SK-N-SH (cell line): ENCODE data around the gene HEG1. TPM values are rescaled to one million over a fixed set of nuclear protein-coding genes. Genes with fewer than 3 reads are reported as not detected.

Source experiments
- CTCF ChIA-PET: fragments of 300-600, 350-600 bp; formaldehyde crosslinking; extraction: SDS; loops from one replicate; lab custom pipeline; 2021; lab: Yijun Ruan, JAX
- POLR2A ChIA-PET: fragments of 350-600 bp; sonication (Branson Sonifier 250); formaldehyde crosslinking; extraction: SDS; loops from one replicate; lab custom pipeline; 2020; ENCODE audit warnings: antibody characterized with exemption, inconsistent platforms; lab: Yijun Ruan, JAX
- DNase-seq: peaks from one replicate; pipeline ENCODE4 v3.0.0; 2012
- H2AFZ ChIP-seq: fragments of 200-600 bp; sonication (generic); 2 replicates; pipeline ENCODE4 v1.8.1; 2016; ENCODE audit warnings: antibody characterized with exemption, mild to moderate bottlenecking, low read depth
- H3F3A ChIP-seq: fragments of 200-600 bp; sonication (generic); replicated peaks from 2 replicates; pipeline ENCODE3; 2016; ENCODE audit warnings: antibody characterized with exemption, mild to moderate bottlenecking; ENCODE audit not compliant: insufficient read depth
- H3K27ac ChIP-seq, 2 experiments: fragments of 200-500 bp in 1 of 2; fragments of 200-600 bp in 1 of 2; sonication (Bioruptor generic) in 1 of 2; sonication (generic), shearing (Covaris generic) in 1 of 2; 2 replicates each; pipeline versions ENCODE4 v1.5.1 to v1.6.1; 2014 to 2016; ENCODE audit warnings: low read depth in 2 of 2, inconsistent platforms in 1 of 2, low read length in 1 of 2, mild to moderate bottlenecking in 1 of 2, mixed read lengths in 1 of 2
- H3K27me3 ChIP-seq: fragments of 200-600 bp; sonication (generic), shearing (Covaris generic); 2 replicates; pipeline ENCODE4 v1.6.1; 2016; ENCODE audit warnings: mixed run types; ENCODE audit not compliant: insufficient read depth
- H3K36me3 ChIP-seq, 2 experiments: fragments of 200-500 bp in 1 of 2; fragments of 200-600 bp in 1 of 2; sonication (Bioruptor generic) in 1 of 2; sonication (generic) in 1 of 2; replicated peaks in 1 of 2; 2 replicates each; pipeline versions ENCODE3 to v1.5.1; 2014 to 2016; ENCODE audit warnings: low read length in 1 of 2, mild to moderate bottlenecking in 1 of 2; ENCODE audit not compliant: insufficient read depth in 2 of 2, control insufficient read depth in 1 of 2
- H3K4me1 ChIP-seq, 2 experiments: fragments of 200-500 bp in 1 of 2; fragments of 200-600 bp in 1 of 2; sonication (Bioruptor generic) in 1 of 2; sonication (generic), shearing (Covaris generic) in 1 of 2; 2 replicates each; pipeline versions ENCODE4 v1.5.1 to v1.6.1; 2014 to 2016; ENCODE audit warnings: low read depth in 1 of 2, low read length in 1 of 2, mixed run types in 1 of 2; ENCODE audit not compliant: insufficient read depth in 2 of 2, control insufficient read depth in 1 of 2
- H3K4me2 ChIP-seq: fragments of 200-600 bp; sonication (generic), shearing (Covaris generic); 2 replicates; pipeline ENCODE4 v1.6.1; 2017; ENCODE audit warnings: mixed run types
- H3K4me3 ChIP-seq, 2 experiments: fragments of 200-500 bp in 1 of 2; fragments of 200-600 bp in 1 of 2; sonication (Bioruptor generic) in 1 of 2; sonication (generic), shearing (Covaris generic) in 1 of 2; 2 replicates each; pipeline versions ENCODE4 v1.5.1 to v1.8.1; 2014 to 2016; ENCODE audit warnings: low read depth in 2 of 2, inconsistent platforms in 1 of 2, low read length in 1 of 2, mild to moderate bottlenecking in 1 of 2, mixed read lengths in 1 of 2, moderate library complexity in 1 of 2
- H3K79me2 ChIP-seq: fragments of 200-600 bp; sonication (generic); 2 replicates; pipeline ENCODE4 v1.8.1; 2017; ENCODE audit warnings: mild to moderate bottlenecking; ENCODE audit not compliant: insufficient read depth
- H3K9ac ChIP-seq: fragments of 200-600 bp; sonication (generic); 2 replicates; pipeline ENCODE4 v1.6.1; 2017; ENCODE audit warnings: mixed run types
- H3K9me2 ChIP-seq: fragments of 200-600 bp; sonication (generic); 2 replicates; pipeline ENCODE4 v1.6.1; 2017; ENCODE audit warnings: mixed run types
- H3K9me3 ChIP-seq: fragments of 200-600 bp; sonication (generic); 2 replicates; pipeline ENCODE4 v1.6.1; 2017; ENCODE audit warnings: mixed run types, mild to moderate bottlenecking, moderate library complexity
- H4K20me1 ChIP-seq: fragments of 200-600 bp; sonication (generic); 2 replicates; pipeline ENCODE4 v1.6.1; 2017; ENCODE audit warnings: mild to moderate bottlenecking, mixed run types; ENCODE audit not compliant: insufficient read depth
- ELF1 ChIP-seq: IDR thresholded peaks from 2 replicates; pipeline ENCODE4 v1.4.0; 2012
- EP300 ChIP-seq, 2 experiments: IDR thresholded peaks; 2 replicates each; pipeline versions ENCODE4 v1.4.0 to v1.6.1; 2012; ENCODE audit warnings: borderline replicate concordance in 1 of 2, low read depth in 1 of 2, low read length in 1 of 2
- FOXJ3 ChIP-seq: sonication (generic); formaldehyde crosslinking; IDR thresholded peaks from 2 replicates; pipeline ENCODE4 v1.5.1; 2020; ENCODE audit warnings: mild to moderate bottlenecking, missing genetic modification reagents
- GABPA ChIP-seq: IDR thresholded peaks from 2 replicates; pipeline ENCODE4 v1.4.0; 2012; ENCODE audit warnings: low read depth, mild to moderate bottlenecking
- GATA2 ChIP-seq: sonication (generic); formaldehyde crosslinking; IDR thresholded peaks from 2 replicates; pipeline ENCODE4 v1.5.0; 2020; ENCODE audit warnings: mild to moderate bottlenecking, missing genetic modification reagents
- IRF3 ChIP-seq: fragments of 150-350 bp; IDR thresholded peaks from 2 replicates; pipeline ENCODE4 v1.6.1; 2016; ENCODE audit warnings: mild to moderate bottlenecking, low read depth, low read length
- JUND ChIP-seq: IDR thresholded peaks from 2 replicates; pipeline ENCODE4 v1.4.0; 2012
- MEF2A ChIP-seq: IDR thresholded peaks from 2 replicates; pipeline ENCODE4 v1.4.0; 2012; ENCODE audit warnings: low read depth, borderline replicate concordance
- RAD21 ChIP-seq: IDR thresholded peaks from 2 replicates; pipeline ENCODE4 v1.6.1; 2012; ENCODE audit warnings: mild to moderate bottlenecking, low read length
- RCOR1 ChIP-seq: fragments of 150-350 bp; IDR thresholded peaks from 2 replicates; pipeline ENCODE4 v1.6.1; 2017; ENCODE audit warnings: antibody characterized with exemption, low read length
- RFX5 ChIP-seq: IDR thresholded peaks from 2 replicates; pipeline ENCODE4 v1.6.1; 2012; ENCODE audit warnings: mild to moderate bottlenecking, improper control_type of control experiment, low read length
- RXRA ChIP-seq: IDR thresholded peaks from 2 replicates; pipeline ENCODE4 v1.4.0; 2012; ENCODE audit warnings: low read depth, mild to moderate bottlenecking, borderline replicate concordance
- SMC3 ChIP-seq: IDR thresholded peaks from 2 replicates; pipeline ENCODE4 v1.6.1; 2012; ENCODE audit warnings: low read depth, low read length, improper control_type of control experiment
- USF2 ChIP-seq: fragments of 150-350 bp; IDR thresholded peaks from 2 replicates; pipeline ENCODE4 v1.6.1; 2017; ENCODE audit warnings: antibody characterized with exemption, low read length, low read depth, borderline replicate concordance
- YY1 ChIP-seq: IDR thresholded peaks from 2 replicates; pipeline ENCODE4 v1.4.0; 2012; ENCODE audit warnings: low read depth, mild to moderate bottlenecking
- WGBS: methylation state at CpG from one replicate; pipeline ENCODE4 v1.1.6; 2017; ENCODE audit warnings: low lambda C conversion rate; 5-methylcytosine and 5-hydroxymethylcytosine counted together
- polyA plus RNA-seq, 3 experiments: library from polyadenylated mRNA; depleted of rRNA; stranded (reverse); fragments of >200 nt; gene quantifications; 2 replicates each; pipeline ENCODE4 v1.2.3, GENCODE V29; 2012
- TF ChIP-seq, protein P1 (sequence below): IDR thresholded peaks from 2 replicates; pipeline ENCODE4 v1.6.1; 2012; ENCODE audit warnings: mild to moderate bottlenecking, low read depth, low read length, moderate library complexity
- TF ChIP-seq, protein P2 (sequence below): IDR thresholded peaks from 2 replicates; pipeline ENCODE4; 2012
- TF ChIP-seq, protein P3 (sequence below): IDR thresholded peaks from 2 replicates; pipeline ENCODE4 v1.4.0; 2012; ENCODE audit warnings: low read depth, borderline replicate concordance

The HEG1 gene
- polyA plus RNA-seq, 1 of the 3 experiments (the other 2 are of a cell fraction), result 27.7 TPM

DNA sequence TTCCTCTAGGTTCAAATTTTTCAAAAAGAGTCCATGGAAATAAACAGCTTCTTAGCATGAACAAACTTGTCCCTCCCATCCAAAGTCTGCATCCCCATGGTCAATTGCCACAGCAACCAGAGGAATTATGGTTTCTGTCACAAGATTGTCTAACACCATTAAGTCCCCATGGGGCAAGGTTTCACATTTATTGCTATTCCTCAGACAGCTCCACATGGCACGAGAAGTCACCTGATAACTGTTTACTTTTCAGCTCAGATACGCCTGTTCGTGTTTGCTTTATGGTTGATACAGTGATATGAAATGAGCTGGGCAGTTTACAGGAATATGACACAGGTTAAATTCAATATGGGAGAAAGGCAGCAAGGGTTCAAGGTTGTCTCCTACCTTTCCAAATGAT, 83.3 kb downstream of the HEG1 start:
- H3K27ac ChIP-seq, result no peak overlapping the region
- TF ChIP-seq USF2 (no peak), IRF3 (no peak), SMC3 (no peak), EP300 (IDR thresholded peaks at IDR 0.05; ENCODE audit: borderline replicate concordance in 1 of 2, low read depth in 1 of 2, low read length in 1 of 2) (no peak), RCOR1 (no peak), FOXJ3 (no peak), ELF1 (no peak), YY1 (no peak), GATA2 (no peak), MEF2A (no peak), JUND (no peak), RXRA (no peak), RAD21 (no peak)
- no peaks in the 10 kb centered on the region for H3F3A ChIP-seq
- no peaks in the 10 kb centered on the region for H3K79me2 ChIP-seq
- 94% methylated on average over 3 of the region's 3 CpGs for WGBS
- ChIA-PET CTCF (interaction anchor here (1.0 kb wide), 1 partner anchor 15 kb away, joined by 3 read pairs; no protein-coding TSS in a partner anchor), POLR2A (no interaction called here)
- no peak overlapping the region for H3K4me3 ChIP-seq
- no peaks in the 10 kb centered on the region for H3K27me3 ChIP-seq
- no peaks in the 10 kb centered on the region for H3K9me3 ChIP-seq
- DNase-seq, result no peak
- no peaks in the 10 kb centered on the region for H3K9me2 ChIP-seq
- no peaks in the 10 kb centered on the region for H4K20me1 ChIP-seq
- H3K9ac ChIP-seq, result no peak overlapping the region
- H2AFZ ChIP-seq, result no peak overlapping the region
- no peak overlapping the region for H3K4me2 ChIP-seq
- H3K4me1 ChIP-seq, result no peaks in the 10 kb centered on the region
- peaks cover 37 to 62% of the 10 kb centered on the region in 2 experiments for H3K36me3 ChIP-seq

DNA sequence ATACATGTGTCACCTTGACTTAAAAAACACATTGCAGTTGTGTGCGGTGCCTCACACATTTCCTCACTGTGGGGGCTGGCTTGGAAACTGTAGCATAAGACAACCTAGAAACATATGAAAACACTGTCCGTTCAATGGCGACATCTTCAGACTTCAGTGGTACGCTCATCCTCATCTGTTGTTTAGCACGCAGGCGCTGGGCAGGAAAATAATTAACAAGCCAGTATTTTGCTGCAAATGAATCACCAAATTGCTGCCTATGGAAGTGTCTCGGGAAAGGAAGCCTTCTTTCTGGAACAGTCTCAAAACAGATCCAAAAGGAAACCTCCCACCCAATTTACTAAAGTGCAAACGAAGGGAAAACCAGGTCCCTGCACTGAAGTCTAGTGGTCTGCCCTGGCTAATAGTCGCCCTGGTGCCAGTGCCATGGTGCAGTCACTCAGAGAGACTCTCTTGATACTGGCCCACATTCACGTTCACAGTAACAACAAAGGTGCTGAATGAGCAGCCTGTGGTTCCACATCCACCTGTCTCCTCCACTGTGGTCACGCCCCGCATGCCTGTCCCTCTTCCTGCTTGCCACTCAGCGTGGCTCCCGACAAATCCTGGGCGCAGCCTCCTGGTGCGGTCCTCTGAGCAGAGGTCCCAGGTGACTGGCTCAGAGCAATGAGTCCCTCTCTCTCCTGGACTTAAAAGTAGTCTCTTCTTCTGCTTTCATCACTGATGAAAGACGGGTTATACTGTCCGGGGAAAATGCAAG, 85.7 kb downstream of the HEG1 start:
- Histone ChIP-seq H3K36me3 (peaks cover 37 to 40% of the 10 kb centered on the region in 2 experiments), H4K20me1 (no peaks in the 10 kb centered on the region), H3K9me3 (no peaks in the 10 kb centered on the region), H3K27me3 (no peaks in the 10 kb centered on the region), H3K9ac (no peak overlapping the region), H3K4me2 (no peak overlapping the region), H3K27ac (no peak overlapping the region), H2AFZ (no peak overlapping the region), H3K4me3 (no peak overlapping the region), H3K79me2 (no peaks in the 10 kb centered on the region), H3F3A (no peaks in the 10 kb centered on the region), H3K9me2 (no peaks in the 10 kb centered on the region), H3K4me1 (no peaks in the 10 kb centered on the region; a peak in 1 of 4 replicates)
- ChIA-PET CTCF (no interaction called here), POLR2A (no interaction called here)
- over 99% methylated on average over 18 of the region's 18 CpGs for WGBS
- DNase-seq, result no peak
- TF ChIP-seq, protein P1, sequence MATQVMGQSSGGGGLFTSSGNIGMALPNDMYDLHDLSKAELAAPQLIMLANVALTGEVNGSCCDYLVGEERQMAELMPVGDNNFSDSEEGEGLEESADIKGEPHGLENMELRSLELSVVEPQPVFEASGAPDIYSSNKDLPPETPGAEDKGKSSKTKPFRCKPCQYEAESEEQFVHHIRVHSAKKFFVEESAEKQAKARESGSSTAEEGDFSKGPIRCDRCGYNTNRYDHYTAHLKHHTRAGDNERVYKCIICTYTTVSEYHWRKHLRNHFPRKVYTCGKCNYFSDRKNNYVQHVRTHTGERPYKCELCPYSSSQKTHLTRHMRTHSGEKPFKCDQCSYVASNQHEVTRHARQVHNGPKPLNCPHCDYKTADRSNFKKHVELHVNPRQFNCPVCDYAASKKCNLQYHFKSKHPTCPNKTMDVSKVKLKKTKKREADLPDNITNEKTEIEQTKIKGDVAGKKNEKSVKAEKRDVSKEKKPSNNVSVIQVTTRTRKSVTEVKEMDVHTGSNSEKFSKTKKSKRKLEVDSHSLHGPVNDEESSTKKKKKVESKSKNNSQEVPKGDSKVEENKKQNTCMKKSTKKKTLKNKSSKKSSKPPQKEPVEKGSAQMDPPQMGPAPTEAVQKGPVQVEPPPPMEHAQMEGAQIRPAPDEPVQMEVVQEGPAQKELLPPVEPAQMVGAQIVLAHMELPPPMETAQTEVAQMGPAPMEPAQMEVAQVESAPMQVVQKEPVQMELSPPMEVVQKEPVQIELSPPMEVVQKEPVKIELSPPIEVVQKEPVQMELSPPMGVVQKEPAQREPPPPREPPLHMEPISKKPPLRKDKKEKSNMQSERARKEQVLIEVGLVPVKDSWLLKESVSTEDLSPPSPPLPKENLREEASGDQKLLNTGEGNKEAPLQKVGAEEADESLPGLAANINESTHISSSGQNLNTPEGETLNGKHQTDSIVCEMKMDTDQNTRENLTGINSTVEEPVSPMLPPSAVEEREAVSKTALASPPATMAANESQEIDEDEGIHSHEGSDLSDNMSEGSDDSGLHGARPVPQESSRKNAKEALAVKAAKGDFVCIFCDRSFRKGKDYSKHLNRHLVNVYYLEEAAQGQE, result no peak
- TF ChIP-seq ELF1 (no peak), RCOR1 (no peak), RXRA (no peak), GABPA (no peak), RFX5 (no peak)
- TF ChIP-seq, protein P2, sequence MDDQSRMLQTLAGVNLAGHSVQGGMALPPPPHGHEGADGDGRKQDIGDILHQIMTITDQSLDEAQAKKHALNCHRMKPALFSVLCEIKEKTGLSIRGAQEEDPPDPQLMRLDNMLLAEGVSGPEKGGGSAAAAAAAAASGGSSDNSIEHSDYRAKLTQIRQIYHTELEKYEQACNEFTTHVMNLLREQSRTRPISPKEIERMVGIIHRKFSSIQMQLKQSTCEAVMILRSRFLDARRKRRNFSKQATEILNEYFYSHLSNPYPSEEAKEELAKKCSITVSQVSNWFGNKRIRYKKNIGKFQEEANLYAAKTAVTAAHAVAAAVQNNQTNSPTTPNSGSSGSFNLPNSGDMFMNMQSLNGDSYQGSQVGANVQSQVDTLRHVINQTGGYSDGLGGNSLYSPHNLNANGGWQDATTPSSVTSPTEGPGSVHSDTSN, result no peak
- TF ChIP-seq, protein P3, sequence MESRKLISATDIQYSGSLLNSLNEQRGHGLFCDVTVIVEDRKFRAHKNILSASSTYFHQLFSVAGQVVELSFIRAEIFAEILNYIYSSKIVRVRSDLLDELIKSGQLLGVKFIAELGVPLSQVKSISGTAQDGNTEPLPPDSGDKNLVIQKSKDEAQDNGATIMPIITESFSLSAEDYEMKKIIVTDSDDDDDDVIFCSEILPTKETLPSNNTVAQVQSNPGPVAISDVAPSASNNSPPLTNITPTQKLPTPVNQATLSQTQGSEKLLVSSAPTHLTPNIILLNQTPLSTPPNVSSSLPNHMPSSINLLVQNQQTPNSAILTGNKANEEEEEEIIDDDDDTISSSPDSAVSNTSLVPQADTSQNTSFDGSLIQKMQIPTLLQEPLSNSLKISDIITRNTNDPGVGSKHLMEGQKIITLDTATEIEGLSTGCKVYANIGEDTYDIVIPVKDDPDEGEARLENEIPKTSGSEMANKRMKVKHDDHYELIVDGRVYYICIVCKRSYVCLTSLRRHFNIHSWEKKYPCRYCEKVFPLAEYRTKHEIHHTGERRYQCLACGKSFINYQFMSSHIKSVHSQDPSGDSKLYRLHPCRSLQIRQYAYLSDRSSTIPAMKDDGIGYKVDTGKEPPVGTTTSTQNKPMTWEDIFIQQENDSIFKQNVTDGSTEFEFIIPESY, result no peak
